ENCODE data around the gene UST.
"Not testable (repeated sequence)": the region's sequence is repeated elsewhere in the genome, so short reads cannot be mapped to it uniquely, and the experiment has no call there.

Gene UST

GRCh38 chr6:148983966-148984365 lies 237.1 kb downstream of the UST start:
- no peak for DNase-seq

- DNase-seq = no peak
Observed at GRCh38 chr6:148984531-148985056, 237.8 kb downstream of the UST start.

GRCh38 chr6:148985499-148985898 lies 238.7 kb downstream of the UST start:
- DNase-seq = no peak

GRCh38 chr6:148986608-148987007 lies 239.8 kb downstream of the UST start:
- DNase-seq = no peak

- no peak for DNase-seq
Observed at GRCh38 chr6:148987982-148988381, 241.2 kb downstream of the UST start.

GRCh38 chr6:148989585-148989984 lies 242.8 kb downstream of the UST start:
- no peak for DNase-seq

GRCh38 chr6:148990403-148990802 lies 243.6 kb downstream of the UST start:
- no peak for DNase-seq

GRCh38 chr6:148996815-148997214 lies 250.0 kb downstream of the UST start:
- no peak for DNase-seq

GRCh38 chr6:148997865-148998264 lies 251.0 kb downstream of the UST start:
- DNase-seq = no peak

- no peak for DNase-seq
Observed at GRCh38 chr6:148998704-148999103, 251.9 kb downstream of the UST start.

GRCh38 chr6:148999501-148999900 lies 252.7 kb downstream of the UST start:
- no peak for DNase-seq

GRCh38 chr6:148999929-149000468 lies 253.2 kb downstream of the UST start:
- peak; percentile 17 for DNase-seq

GRCh38 chr6:149001422-149001821 lies 254.6 kb downstream of the UST start:
- no peak for DNase-seq

- DNase-seq = no peak
Observed at GRCh38 chr6:149003560-149003959, 256.7 kb downstream of the UST start.

GRCh38 chr6:149004664-149005063 lies 257.8 kb downstream of the UST start:
- no peak for DNase-seq

GRCh38 chr6:149006236-149006635 lies 259.4 kb downstream of the UST start:
- not testable (repeated sequence) for DNase-seq

- DNase-seq = no peak
Observed at GRCh38 chr6:149006671-149007070, 259.8 kb downstream of the UST start.

GRCh38 chr6:149007846-149008245 lies 261.0 kb downstream of the UST start:
- DNase-seq = no peak

- no peak for DNase-seq
Observed at GRCh38 chr6:149008741-149009140, 261.9 kb downstream of the UST start.

GRCh38 chr6:149012040-149012545 lies 265.3 kb downstream of the UST start:
- DNase-seq = no peak

- DNase-seq = no peak
Observed at GRCh38 chr6:149013586-149014344, 266.9 kb downstream of the UST start.

- no peak for DNase-seq
Observed at GRCh38 chr6:149014631-149015534, 268.1 kb downstream of the UST start.
